ENCODE measurements around the gene CTXN1.

DNA sequence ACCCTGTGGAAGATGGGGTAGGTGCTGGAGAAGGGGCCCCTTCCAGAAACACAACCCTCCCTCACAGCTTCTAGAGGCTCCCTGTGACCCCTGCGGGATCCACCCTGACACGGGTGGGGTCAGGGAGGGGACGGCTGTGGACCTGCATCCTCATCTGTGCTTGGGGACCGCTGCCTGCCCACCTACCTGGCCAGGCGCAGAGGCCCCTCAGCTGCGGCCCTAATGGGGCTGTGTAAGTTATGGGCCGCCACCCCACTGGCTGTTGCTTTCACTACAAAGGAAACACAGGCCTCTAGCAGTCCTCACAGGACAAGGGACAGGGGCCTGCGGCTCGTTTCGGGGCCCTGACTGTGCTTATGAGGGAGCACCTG, 7.0 kb upstream of the CTXN1 start:
- TF ChIP-seq, protein P1, sequence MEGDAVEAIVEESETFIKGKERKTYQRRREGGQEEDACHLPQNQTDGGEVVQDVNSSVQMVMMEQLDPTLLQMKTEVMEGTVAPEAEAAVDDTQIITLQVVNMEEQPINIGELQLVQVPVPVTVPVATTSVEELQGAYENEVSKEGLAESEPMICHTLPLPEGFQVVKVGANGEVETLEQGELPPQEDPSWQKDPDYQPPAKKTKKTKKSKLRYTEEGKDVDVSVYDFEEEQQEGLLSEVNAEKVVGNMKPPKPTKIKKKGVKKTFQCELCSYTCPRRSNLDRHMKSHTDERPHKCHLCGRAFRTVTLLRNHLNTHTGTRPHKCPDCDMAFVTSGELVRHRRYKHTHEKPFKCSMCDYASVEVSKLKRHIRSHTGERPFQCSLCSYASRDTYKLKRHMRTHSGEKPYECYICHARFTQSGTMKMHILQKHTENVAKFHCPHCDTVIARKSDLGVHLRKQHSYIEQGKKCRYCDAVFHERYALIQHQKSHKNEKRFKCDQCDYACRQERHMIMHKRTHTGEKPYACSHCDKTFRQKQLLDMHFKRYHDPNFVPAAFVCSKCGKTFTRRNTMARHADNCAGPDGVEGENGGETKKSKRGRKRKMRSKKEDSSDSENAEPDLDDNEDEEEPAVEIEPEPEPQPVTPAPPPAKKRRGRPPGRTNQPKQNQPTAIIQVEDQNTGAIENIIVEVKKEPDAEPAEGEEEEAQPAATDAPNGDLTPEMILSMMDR (conservative IDR thresholded peaks at IDR 0.05 in 1 of 2, IDR thresholded peaks at IDR 0.05 in 1 of 2; ENCODE audit: low read depth in 1 of 2, low read length in 2 of 2): no peak
- no peak for TF ChIP-seq EZH2 (IDR thresholded peaks at IDR 0.05; ENCODE audit: low read length, missing control alignments)
